K562 (cell line): Measurements from ENCODE around the gene ADSS1. TPM values are rescaled to one million over a fixed set of nuclear protein-coding genes. Genes with fewer than 3 reads are reported as not detected.

Source experiments
- ATAC-seq: fragments of 200-7000 bp; cut with Tn5 transposase; 3 replicates; pipeline ENCODE4 v1.9.1; 2020; ENCODE audit warnings: moderate library complexity
- BruUV-seq: library from RNA; stranded (reverse); fragments of 400-500 nt; replicated peaks from 2 replicates; lab custom pipeline; 2021; lab: Mats Ljungman, UMichigan
- CTCF ChIA-PET: fragments of 300-600 bp; formaldehyde crosslinking; extraction: SDS; loops from one replicate; lab custom pipeline; 2021; ENCODE audit warnings: low intra/inter-chr PET ratio; lab: Yijun Ruan, JAX
- POLR2A ChIA-PET: fragments of 300-600, 350-650 bp; sonication (Branson Sonifier 250); formaldehyde crosslinking; extraction: SDS; loops from one replicate; lab custom pipeline; 2021; ENCODE audit warnings: antibody characterized with exemption, inconsistent platforms; lab: Yijun Ruan, JAX
- DNase-seq, 4 experiments: peaks; one replicate each; pipeline versions ENCODE4 v3.0.0 to v3.0.0-alpha.2; 2011 to 2018; ENCODE audit warnings: low spot score in 3 of 4, mixed read lengths in 3 of 4; ENCODE audit errors: extremely low read depth in 1 of 4
- FAIRE-seq: peaks from 2 replicates; lab custom pipeline; 2011; peaks lifted over from hg19 to GRCh38; lab: Jason Lieb, UNC
- H2AFZ ChIP-seq: 2 replicates; pipeline ENCODE4 v1.6.0; 2011; ENCODE audit warnings: low read depth, low read length, control low read depth, inconsistent platforms
- H3K27ac ChIP-seq: fragments of 200-600 bp; 3 replicates; pipeline ENCODE4 v1.8.0; 2011; ENCODE audit warnings: low read depth, mild to moderate bottlenecking, control low read depth, inconsistent platforms, low read length, moderate library complexity, mixed read lengths; ENCODE audit errors: extremely low read depth
- H3K27me3 ChIP-seq, 2 experiments: fragments of 300-600 bp in 1 of 2; 2 replicates in 1 of 2; 3 replicates in 1 of 2; pipeline versions ENCODE4 v1.6.0 to v1.8.0; 2011; ENCODE audit warnings: inconsistent platforms in 2 of 2, low read length in 2 of 2, mild to moderate bottlenecking in 1 of 2, mixed read lengths in 1 of 2, moderate library complexity in 1 of 2; ENCODE audit not compliant: control insufficient read depth in 2 of 2, insufficient read depth in 2 of 2
- H3K36me3 ChIP-seq: fragments of 300-600 bp; 3 replicates; pipeline ENCODE4 v1.8.0; 2011; ENCODE audit warnings: mild to moderate bottlenecking, low read length, inconsistent platforms; ENCODE audit not compliant: control insufficient read depth, insufficient read depth
- H3K4me1 ChIP-seq, 2 experiments: fragments of 200-600 bp in 1 of 2; replicated peaks in 1 of 2; 2 replicates in 1 of 2; 3 replicates in 1 of 2; pipeline versions ENCODE4 v1.5.1 to v1.8.0; 2011; ENCODE audit warnings: inconsistent platforms in 2 of 2, low read length in 2 of 2, mild to moderate bottlenecking in 1 of 2, mixed read lengths in 1 of 2, moderate library complexity in 1 of 2; ENCODE audit not compliant: control insufficient read depth in 2 of 2, insufficient read depth in 2 of 2
- H3K4me2 ChIP-seq: 2 replicates; pipeline ENCODE4 v1.6.1; 2011; ENCODE audit warnings: low read length, control low read depth, inconsistent platforms, mixed read lengths; ENCODE audit not compliant: insufficient read depth
- H3K4me3 ChIP-seq: fragments of 200-600 bp; sonication (generic), shearing (Covaris generic); 2 replicates; pipeline ENCODE4 v1.5.1; 2016; ENCODE audit warnings: control low read depth, inconsistent platforms
- H3K79me2 ChIP-seq: fragments of 200-600 bp; 3 replicates; pipeline ENCODE4 v1.8.0; 2011; ENCODE audit warnings: low read length, inconsistent platforms; ENCODE audit not compliant: control insufficient read depth, insufficient read depth
- H3K9ac ChIP-seq, 2 experiments: 2 replicates each; pipeline versions ENCODE4 v1.6.0 to v1.6.1; 2011; ENCODE audit warnings: low read depth in 2 of 2, low read length in 2 of 2, control low read depth in 1 of 2, inconsistent platforms in 1 of 2, mild to moderate bottlenecking in 1 of 2, mixed read lengths in 1 of 2; ENCODE audit not compliant: insufficient read depth in 1 of 2
- H3K9me1 ChIP-seq: one replicate; pipeline ENCODE4 v1.6.0; 2011; ENCODE audit warnings: inconsistent platforms, mild to moderate bottlenecking, low read length, moderate library complexity; ENCODE audit not compliant: control insufficient read depth, insufficient read depth
- H3K9me3 ChIP-seq: replicated peaks from 2 replicates; pipeline ENCODE4 v1.5.1; 2011; ENCODE audit warnings: low read depth, low read length, inconsistent platforms; ENCODE audit not compliant: control insufficient read depth, insufficient read depth
- H4K20me1 ChIP-seq: replicated peaks from 2 replicates; pipeline ENCODE4 v1.6.1; 2011; ENCODE audit warnings: low read length, inconsistent platforms, mixed read lengths; ENCODE audit not compliant: control insufficient read depth, insufficient read depth
- MCM3 ChIP-seq: fragments of 450-650 bp; IDR thresholded peaks from 2 replicates; pipeline ENCODE4 v1.6.1; 2016
- NCOA4 ChIP-seq: fragments of 450-650 bp; IDR thresholded peaks from 2 replicates; pipeline ENCODE4 v1.6.1; 2018; ENCODE audit warnings: mild to moderate bottlenecking; ENCODE audit not compliant: partially characterized antibody
- NFE2L1 ChIP-seq: fragments of 450-650 bp; IDR thresholded peaks from 2 replicates; pipeline ENCODE4 v1.6.1; 2016; ENCODE audit warnings: missing genetic modification characterization, low read depth, mild to moderate bottlenecking, missing compliant biosample characterization, moderate library complexity, borderline replicate concordance
- NFRKB ChIP-seq: fragments of 450-650 bp; IDR thresholded peaks from 2 replicates; pipeline ENCODE4 v1.6.1; 2016; ENCODE audit warnings: low read depth
- PRPF4 ChIP-seq: fragments of 200-400 bp; formaldehyde crosslinking; IDR thresholded peaks from one replicate; pipeline ENCODE4 v1.6.1; 2017; ENCODE audit warnings: low read length, low read depth, mild to moderate bottlenecking; ENCODE audit not compliant: insufficient read depth, poor library complexity, severe bottlenecking
- PURB ChIP-seq: sonication (generic); formaldehyde crosslinking; IDR thresholded peaks from 2 replicates; pipeline ENCODE4 v1.9.0; 2021; ENCODE audit warnings: low read depth, mild to moderate bottlenecking, missing genetic modification reagents
- SPI1 ChIP-seq: IDR thresholded peaks from 2 replicates; pipeline ENCODE4 v1.6.1; 2011; ENCODE audit warnings: low read depth, low read length, control low read depth, borderline replicate concordance
- TCF3 ChIP-seq: sonication (generic); formaldehyde crosslinking; IDR thresholded peaks from 2 replicates; pipeline ENCODE4 v1.4.0; 2020; ENCODE audit warnings: mild to moderate bottlenecking, missing genetic modification reagents
- ZBTB1 ChIP-seq: sonication (generic); formaldehyde crosslinking; IDR thresholded peaks from 2 replicates; pipeline ENCODE4 v1.8.1; 2023; ENCODE audit warnings: missing genetic modification reagents, low read depth, mild to moderate bottlenecking, borderline replicate concordance
- ZNF121 ChIP-seq: sonication (generic); formaldehyde crosslinking; conservative IDR thresholded peaks from 2 replicates; pipeline ENCODE4 v1.8.0; 2022; ENCODE audit warnings: missing genetic modification reagents
- ZNF282 ChIP-seq: sonication (generic); formaldehyde crosslinking; IDR thresholded peaks from 2 replicates; pipeline ENCODE4 v1.8.1; 2023; ENCODE audit warnings: missing genetic modification reagents
- ZNF766 ChIP-seq: fragments of 200-800 bp; sonication (Bioruptor generic); conservative IDR thresholded peaks from 2 replicates; pipeline ENCODE4 v1.6.1; 2016; ENCODE audit warnings: missing genetic modification characterization, missing compliant biosample characterization
- WGBS: fragments of 100-300 bp; shearing (Covaris generic); methylation state at CpG from one replicate; pipeline ENCODE4 v1.1.6; 2016; ENCODE audit warnings: low coverage, mixed read lengths; ENCODE audit not compliant: insufficient coverage; ENCODE audit errors: missing lambda C conversion rate; 5-methylcytosine and 5-hydroxymethylcytosine counted together
- in situ Hi-C: fragments of 300-500 bp; cut with MboI; formaldehyde crosslinking; loops from 4 replicates; pipeline ENCODE4 v1.15.0; 2018; ENCODE audit warnings: inconsistent platforms, mixed read lengths
- intact Hi-C: fragments of 100-400 bp; cut with micrococcal nuclease; formaldehyde crosslinking; loops from 2 replicates; pipeline ENCODE4 v1.14.2; 2022
- polyA plus RNA-seq, 8 experiments: library from polyadenylated mRNA; depleted of rRNA in 4 of 8; stranded (reverse) in 5 of 8; unstranded in 3 of 8; fragments of >200 nt; fragmentation: Nextera tagmentation in 2 of 8; fragmentation: Illumina TruSeq in 1 of 8; extraction: Ambion mirVana in 2 of 8; extraction: Trizol in 1 of 8; gene quantifications; 2 replicates each; pipeline versions ENCODE4 v1.2.1 to v1.2.3, GENCODE V29; 2011 to 2014; ENCODE audit warnings: inconsistent platforms in 1 of 8, missing spikeins in 1 of 8
- total RNA-seq, 7 experiments: library from RNA; depleted of rRNA in 6 of 7; stranded (reverse); fragments of >200 nt in 6 of 7; fragmentation: Illumina TruSeq in 2 of 7; extraction: Trizol in 2 of 7; gene quantifications; 2 replicates each; pipeline versions ENCODE4 v1.2.1 to v1.2.3, GENCODE V29; 2011 to 2021; ENCODE audit warnings: low replicate concordance in 1 of 7
- TF ChIP-seq, protein P1 (sequence below): fragments of 450-650 bp; IDR thresholded peaks from one replicate; pipeline ENCODE4 v1.6.1; 2018; ENCODE audit warnings: mild to moderate bottlenecking, moderate library complexity; ENCODE audit not compliant: partially characterized antibody
- TF ChIP-seq, protein P2 (sequence below): fragments of 450-650 bp; formaldehyde crosslinking; IDR thresholded peaks from 2 replicates; pipeline ENCODE4 v1.4.0; 2020; ENCODE audit warnings: mild to moderate bottlenecking
- TF ChIP-seq, protein P3 (sequence below): sonication (generic); formaldehyde crosslinking; IDR thresholded peaks from 2 replicates; pipeline ENCODE4 v1.8.1; 2023; ENCODE audit warnings: mild to moderate bottlenecking, missing genetic modification reagents

Gene ADSS1
- total and polyA plus RNA-seq, 9 of the 15 experiments (the other 6 are each of a cell fraction or from before 2014, with no cell fraction given), result 0.53 to 5.9 (median 3.9) TPM

DNA sequence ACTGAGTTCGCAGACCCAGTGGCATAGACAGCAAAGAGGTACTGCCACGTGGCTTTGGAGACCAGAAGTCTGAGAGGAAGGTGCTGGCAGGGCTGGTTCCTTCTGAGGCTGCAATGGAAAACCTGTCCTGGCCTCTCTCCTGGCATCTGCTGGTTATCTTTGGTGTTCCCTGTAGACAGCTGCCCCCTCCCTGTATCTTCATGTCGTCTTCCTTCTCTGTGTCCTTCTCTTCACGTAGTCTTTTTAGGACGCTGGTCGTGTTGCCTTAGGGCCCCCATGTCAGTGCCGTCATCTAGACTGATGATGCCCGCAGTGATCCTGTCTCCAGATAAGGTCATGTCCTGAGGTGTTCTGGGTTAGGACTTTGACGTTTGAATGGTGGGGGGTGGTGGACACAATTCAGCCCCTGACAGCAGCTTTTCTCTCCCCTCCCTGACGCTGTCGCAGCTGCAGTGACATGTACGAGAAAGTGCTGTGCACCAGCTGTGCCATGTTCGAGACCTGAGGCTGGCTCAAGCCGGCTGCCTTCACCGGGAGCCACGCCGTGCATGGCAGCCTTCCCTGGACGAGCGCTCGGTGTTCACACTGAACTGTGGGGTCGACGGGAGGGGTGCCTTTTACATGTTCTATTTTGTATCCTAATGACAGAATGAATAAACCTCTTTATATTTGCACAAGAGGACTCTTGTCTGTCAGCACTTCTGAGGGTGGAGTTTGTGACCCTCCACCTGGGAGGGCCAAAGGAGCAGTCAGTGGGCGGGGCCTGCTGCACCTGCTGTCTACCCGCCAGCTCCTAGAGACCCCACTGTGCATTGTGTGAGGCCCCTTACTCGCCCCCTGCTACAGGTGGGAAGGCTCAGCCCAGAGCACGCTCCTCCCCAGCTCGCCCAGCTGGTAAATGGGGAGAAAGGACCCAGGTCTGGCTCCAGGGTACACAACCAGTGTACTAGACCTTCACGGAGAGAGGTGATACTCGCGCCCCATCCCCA, 35.2 kb downstream of the ADSS1 start:
- BruUV-seq, result no TSS peak
- H3K9me3 ChIP-seq, result no peaks in the 10 kb centered on the region
- H3K27me3 ChIP-seq, result no peaks in the 10 kb centered on the region
- H3K9ac ChIP-seq, result no peak overlapping the region
- peaks cover 12% of the 10 kb centered on the region for H3K79me2 ChIP-seq
- no peaks in the 10 kb centered on the region for H3K9me1 ChIP-seq
- no peak overlapping the region for H3K27ac ChIP-seq
- no peak overlapping the region for H3K4me3 ChIP-seq
- in situ Hi-C loops, result no loop called here
- no peak for FAIRE-seq
- 88% methylated on average over 22 of the region's 30 CpGs for WGBS
- 0 out of 2 replicates have a peak, but pooled peaks cover 3% of the 10 kb centered on the region for H4K20me1 ChIP-seq
- H2AFZ ChIP-seq, result no peak overlapping the region
- POLR2A ChIA-PET, result interaction anchor here (0.6 to 1.1 kb wide), 3 partner anchors 9 to 30 kb away, joined by 3 to 4 read pairs (median 3); no protein-coding TSS in a partner anchor
- TF ChIP-seq, protein P1, sequence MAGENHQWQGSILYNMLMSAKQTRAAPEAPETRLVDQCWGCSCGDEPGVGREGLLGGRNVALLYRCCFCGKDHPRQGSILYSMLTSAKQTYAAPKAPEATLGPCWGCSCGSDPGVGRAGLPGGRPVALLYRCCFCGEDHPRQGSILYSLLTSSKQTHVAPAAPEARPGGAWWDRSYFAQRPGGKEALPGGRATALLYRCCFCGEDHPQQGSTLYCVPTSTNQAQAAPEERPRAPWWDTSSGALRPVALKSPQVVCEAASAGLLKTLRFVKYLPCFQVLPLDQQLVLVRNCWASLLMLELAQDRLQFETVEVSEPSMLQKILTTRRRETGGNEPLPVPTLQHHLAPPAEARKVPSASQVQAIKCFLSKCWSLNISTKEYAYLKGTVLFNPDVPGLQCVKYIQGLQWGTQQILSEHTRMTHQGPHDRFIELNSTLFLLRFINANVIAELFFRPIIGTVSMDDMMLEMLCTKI, result no peak
- TF ChIP-seq, protein P2, sequence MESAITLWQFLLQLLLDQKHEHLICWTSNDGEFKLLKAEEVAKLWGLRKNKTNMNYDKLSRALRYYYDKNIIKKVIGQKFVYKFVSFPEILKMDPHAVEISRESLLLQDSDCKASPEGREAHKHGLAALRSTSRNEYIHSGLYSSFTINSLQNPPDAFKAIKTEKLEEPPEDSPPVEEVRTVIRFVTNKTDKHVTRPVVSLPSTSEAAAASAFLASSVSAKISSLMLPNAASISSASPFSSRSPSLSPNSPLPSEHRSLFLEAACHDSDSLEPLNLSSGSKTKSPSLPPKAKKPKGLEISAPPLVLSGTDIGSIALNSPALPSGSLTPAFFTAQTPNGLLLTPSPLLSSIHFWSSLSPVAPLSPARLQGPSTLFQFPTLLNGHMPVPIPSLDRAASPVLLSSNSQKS (CRISPR knock-in tag), result no peak
- no peak for TF ChIP-seq NFE2L1 (tag)
- TF ChIP-seq SPI1, result no peak
- no peak for TF ChIP-seq ZNF121 (CRISPR knock-in tag)
- TF ChIP-seq NFRKB, result no peak
- TF ChIP-seq ZNF766, result no peak
- TF ChIP-seq NCOA4, result no peak
- no peak for TF ChIP-seq ZNF282 (CRISPR knock-in tag)
- TF ChIP-seq, protein P3, sequence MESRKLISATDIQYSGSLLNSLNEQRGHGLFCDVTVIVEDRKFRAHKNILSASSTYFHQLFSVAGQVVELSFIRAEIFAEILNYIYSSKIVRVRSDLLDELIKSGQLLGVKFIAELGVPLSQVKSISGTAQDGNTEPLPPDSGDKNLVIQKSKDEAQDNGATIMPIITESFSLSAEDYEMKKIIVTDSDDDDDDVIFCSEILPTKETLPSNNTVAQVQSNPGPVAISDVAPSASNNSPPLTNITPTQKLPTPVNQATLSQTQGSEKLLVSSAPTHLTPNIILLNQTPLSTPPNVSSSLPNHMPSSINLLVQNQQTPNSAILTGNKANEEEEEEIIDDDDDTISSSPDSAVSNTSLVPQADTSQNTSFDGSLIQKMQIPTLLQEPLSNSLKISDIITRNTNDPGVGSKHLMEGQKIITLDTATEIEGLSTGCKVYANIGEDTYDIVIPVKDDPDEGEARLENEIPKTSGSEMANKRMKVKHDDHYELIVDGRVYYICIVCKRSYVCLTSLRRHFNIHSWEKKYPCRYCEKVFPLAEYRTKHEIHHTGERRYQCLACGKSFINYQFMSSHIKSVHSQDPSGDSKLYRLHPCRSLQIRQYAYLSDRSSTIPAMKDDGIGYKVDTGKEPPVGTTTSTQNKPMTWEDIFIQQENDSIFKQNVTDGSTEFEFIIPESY (CRISPR knock-in tag), result no peak
- no peak for TF ChIP-seq ZBTB1 (CRISPR knock-in tag)
- no peak for TF ChIP-seq MCM3
- TF ChIP-seq TCF3 (CRISPR knock-in tag), result no peak
- no peak for TF ChIP-seq PURB
- no peak for TF ChIP-seq PRPF4
- CTCF ChIA-PET, result interaction anchor here (0.8 kb wide), 1 partner anchor 62 kb away, joined by 4 read pairs; no protein-coding TSS in a partner anchor
- intact Hi-C loops, result no loop called here
- H3K36me3 ChIP-seq, result peaks cover 56% of the 10 kb centered on the region; the same call in 2 of the 3 replicates
- ATAC-seq, result no peak
- DNase-seq, result no peak
- no peak overlapping the region for H3K4me2 ChIP-seq
- peaks cover 3 to 15% of the 10 kb centered on the region in 2 experiments; a peak in 3 of 5 replicates for H3K4me1 ChIP-seq
